ENCODE results near the gene BACE1. TPM values are rescaled to one million over a fixed set of nuclear protein-coding genes. Genes with fewer than 3 reads are reported as not detected.

The BACE1 gene
- total and polyA plus RNA-seq, 7 experiments from 2014 or later: 0.23 to 2.0 (median 0.34) TPM

GRCh38 chr11:117290809-117291396 is 25.2 kb downstream of the BACE1 start, which contains the start of gene BACE1-AS:
BACE1-AS (plus strand) TSS chr11:117291346.
- intact Hi-C loops (cut with micrococcal nuclease): no loop called here
- DNase-seq (no peak), ATAC-seq (no peak)
- Mint-ChIP-seq H3K4me1 (peaks cover 0 to 6% (median 0%) of the 10 kb centered on the region in 7 donors), H3K27ac (peak within 1 kb of the TSS in 3 of 9 donors; percentile 41 to 81 (median 67)), H3K4me3 (no peak within 1 kb of the TSS), H3K27me3 (no peaks in the 10 kb centered on the region), H3K36me3 (peaks cover 0 to 36% (median 13%) of the 10 kb centered on the region in 5 donors), H3K9me3 (no peaks in the 10 kb centered on the region)
- H3K36me3 ChIP-seq (ENCODE audit: control insufficient read depth in 2 of 3, insufficient read depth in 3 of 3, low read length in 3 of 3): peaks cover 0 to 23% (median 0%) of the 10 kb centered on the region in 3 experiments
- H3K27ac ChIP-seq (ENCODE audit: low read depth, low read length): no peak within 1 kb of the TSS
- no peak within 1 kb of the TSS for H3K4me3 ChIP-seq (ENCODE audit: low read length)
- POLR2A ChIA-PET: no interaction called here
- CTCF ChIA-PET: interaction anchor here (0.6 kb wide), 1 partner anchor 406 kb away, joined by 3 read pairs; no protein-coding TSS in a partner anchor
- no peaks in the 10 kb centered on the region for H3K4me1 ChIP-seq (ENCODE audit: control insufficient read depth in 2 of 2, insufficient read depth in 2 of 2, low read length in 2 of 2)
- no peaks in the 10 kb centered on the region for H3K27me3 ChIP-seq (ENCODE audit: control insufficient read depth in 2 of 2, insufficient read depth in 2 of 2, low read length in 2 of 2)
- no peaks in the 10 kb centered on the region for H3K9me3 ChIP-seq (ENCODE audit: control insufficient read depth in 2 of 3, low read length in 3 of 3)

GRCh38 chr11:117289795-117290194 is 26.3 kb downstream of the BACE1 start:
- ChIA-PET CTCF (no interaction called here), POLR2A (no interaction called here)
- DNase-seq: no peak
- Histone ChIP-seq H3K27me3 (ENCODE audit: control insufficient read depth in 2 of 2, insufficient read depth in 2 of 2, low read length in 2 of 2) (no peaks in the 10 kb centered on the region), H3K36me3 (ENCODE audit: control insufficient read depth in 2 of 3, insufficient read depth in 3 of 3, low read length in 3 of 3) (peaks cover 0 to 34% (median 0%) of the 10 kb centered on the region in 3 experiments), H3K27ac (ENCODE audit: low read depth, low read length) (no peak overlapping the region), H3K4me3 (ENCODE audit: low read length) (no peak overlapping the region), H3K9me3 (ENCODE audit: control insufficient read depth in 2 of 3, low read length in 3 of 3) (no peaks in the 10 kb centered on the region), H3K4me1 (ENCODE audit: control insufficient read depth in 2 of 2, insufficient read depth in 2 of 2, low read length in 2 of 2) (no peaks in the 10 kb centered on the region)
- Mint-ChIP-seq H3K9me3 (no peaks in the 10 kb centered on the region), H3K36me3 (peaks cover 2 to 44% (median 13%) of the 10 kb centered on the region in 5 donors), H3K27me3 (no peaks in the 10 kb centered on the region), H3K27ac (peak overlapping the region in 1 of 9 donors; percentile 41), H3K4me1 (peaks cover 0 to 6% (median 0%) of the 10 kb centered on the region in 7 donors), H3K4me3 (no peak overlapping the region)
- intact Hi-C loops (cut with micrococcal nuclease): no loop called here
- no peak for ATAC-seq

- no peak for DNase-seq
- Histone ChIP-seq H3K4me1 (ENCODE audit: control insufficient read depth in 2 of 2, insufficient read depth in 2 of 2, low read length in 2 of 2) (no peaks in the 10 kb centered on the region), H3K36me3 (ENCODE audit: control insufficient read depth in 2 of 3, insufficient read depth in 3 of 3, low read length in 3 of 3) (peaks cover 0 to 54% (median under 1%) of the 10 kb centered on the region in 3 experiments), H3K27me3 (ENCODE audit: control insufficient read depth in 2 of 2, insufficient read depth in 2 of 2, low read length in 2 of 2) (no peaks in the 10 kb centered on the region), H3K4me3 (ENCODE audit: low read length) (no peak overlapping the region), H3K27ac (ENCODE audit: low read depth, low read length) (no peak overlapping the region), H3K9me3 (ENCODE audit: control insufficient read depth in 2 of 3, low read length in 3 of 3) (no peaks in the 10 kb centered on the region)
- Mint-ChIP-seq H3K9me3 (no peaks in the 10 kb centered on the region), H3K27ac (peak overlapping the region in 1 of 9 donors; percentile 33), H3K4me3 (no peak overlapping the region), H3K27me3 (no peaks in the 10 kb centered on the region), H3K36me3 (peaks cover 4 to 57% (median 17%) of the 10 kb centered on the region in 5 donors), H3K4me1 (peaks cover 0 to under 1% (median 0%) of the 10 kb centered on the region in 7 donors)
- ChIA-PET CTCF (no interaction called here), POLR2A (interaction anchor here (1.3 kb wide), 1 partner anchor 9 kb away, joined by 3 read pairs; no protein-coding TSS in a partner anchor)
- intact Hi-C loops (cut with micrococcal nuclease): no loop called here
- no peak for ATAC-seq
Observed at GRCh38 chr11:117287668-117288067, 28.4 kb downstream of the BACE1 start.

GRCh38 chr11:117286588-117286987 is 29.5 kb downstream of the BACE1 start:
- peak overlapping the region in 2 of 9 donors; percentile 3 to 39 for H3K27ac Mint-ChIP-seq
- CTCF ChIA-PET: no interaction called here
- no peak overlapping the region for H3K4me3 ChIP-seq (ENCODE audit: low read length)
- H3K27me3 Mint-ChIP-seq: no peaks in the 10 kb centered on the region
- POLR2A ChIA-PET: no interaction called here
- no peak for DNase-seq
- intact Hi-C loops (cut with micrococcal nuclease): no loop called here
- H3K4me1 ChIP-seq (ENCODE audit: control insufficient read depth in 2 of 2, insufficient read depth in 2 of 2, low read length in 2 of 2): peaks cover 0 to 6% of the 10 kb centered on the region in 2 donors
- no peak for ATAC-seq
- H3K4me3 Mint-ChIP-seq: no peak overlapping the region
- H3K27me3 ChIP-seq (ENCODE audit: control insufficient read depth in 2 of 2, insufficient read depth in 2 of 2, low read length in 2 of 2): no peaks in the 10 kb centered on the region
- peaks cover 4 to 68% (median 28%) of the 10 kb centered on the region in 5 donors for H3K36me3 Mint-ChIP-seq
- no peaks in the 10 kb centered on the region for H3K4me1 Mint-ChIP-seq
- H3K36me3 ChIP-seq (ENCODE audit: control insufficient read depth in 2 of 3, insufficient read depth in 3 of 3, low read length in 3 of 3): peaks cover 0 to 65% (median 8%) of the 10 kb centered on the region in 3 experiments
- no peak overlapping the region for H3K27ac ChIP-seq (ENCODE audit: low read depth, low read length)
- H3K9me3 Mint-ChIP-seq: no peaks in the 10 kb centered on the region
- no peaks in the 10 kb centered on the region for H3K9me3 ChIP-seq (ENCODE audit: control insufficient read depth in 2 of 3, low read length in 3 of 3)

- H3K9me3 ChIP-seq (ENCODE audit: control insufficient read depth in 2 of 3, low read length in 3 of 3): no peaks in the 10 kb centered on the region
- no peaks in the 10 kb centered on the region for H3K27me3 Mint-ChIP-seq
- H3K27ac ChIP-seq (ENCODE audit: low read depth, low read length): no peak overlapping the region
- peak overlapping the region in 1 of 9 donors; percentile 33 for H3K27ac Mint-ChIP-seq
- peaks cover 3 to 11% (median 7%) of the 10 kb centered on the region in 7 donors for H3K4me1 Mint-ChIP-seq
- ATAC-seq: no peak
- peaks cover 0 to 24% of the 10 kb centered on the region in 2 donors for H3K4me1 ChIP-seq (ENCODE audit: control insufficient read depth in 2 of 2, insufficient read depth in 2 of 2, low read length in 2 of 2)
- no peak for DNase-seq
- H3K4me3 ChIP-seq (ENCODE audit: low read length): no peak overlapping the region
- intact Hi-C loops (cut with micrococcal nuclease): no loop called here
- H3K27me3 ChIP-seq (ENCODE audit: control insufficient read depth in 2 of 2, insufficient read depth in 2 of 2, low read length in 2 of 2): no peaks in the 10 kb centered on the region
- no peak overlapping the region for H3K4me3 Mint-ChIP-seq
- peaks cover 0 to 75% (median 8%) of the 10 kb centered on the region in 3 experiments for H3K36me3 ChIP-seq (ENCODE audit: control insufficient read depth in 2 of 3, insufficient read depth in 3 of 3, low read length in 3 of 3)
- ChIA-PET CTCF (no interaction called here), POLR2A (no interaction called here)
- no peaks in the 10 kb centered on the region for H3K9me3 Mint-ChIP-seq
- H3K36me3 Mint-ChIP-seq: peaks cover 4 to 72% (median 34%) of the 10 kb centered on the region in 5 donors
Observed at GRCh38 chr11:117284053-117284452, 32.0 kb downstream of the BACE1 start.

- Histone ChIP-seq H3K4me1 (ENCODE audit: control insufficient read depth in 2 of 2, insufficient read depth in 2 of 2, low read length in 2 of 2) (peaks cover 0 to 30% of the 10 kb centered on the region in 2 donors), H3K4me3 (ENCODE audit: low read length) (no peak overlapping the region), H3K9me3 (ENCODE audit: control insufficient read depth in 2 of 3, low read length in 3 of 3) (no peaks in the 10 kb centered on the region), H3K27me3 (ENCODE audit: control insufficient read depth in 2 of 2, insufficient read depth in 2 of 2, low read length in 2 of 2) (no peaks in the 10 kb centered on the region), H3K36me3 (ENCODE audit: control insufficient read depth in 2 of 3, insufficient read depth in 3 of 3, low read length in 3 of 3) (peaks cover 0 to 70% (median 8%) of the 10 kb centered on the region in 3 experiments), H3K27ac (ENCODE audit: low read depth, low read length) (no peak overlapping the region)
- Mint-ChIP-seq H3K9me3 (no peaks in the 10 kb centered on the region), H3K36me3 (peaks cover 4 to 66% (median 34%) of the 10 kb centered on the region in 5 donors), H3K4me3 (no peak overlapping the region), H3K4me1 (peaks cover 3 to 13% (median 7%) of the 10 kb centered on the region in 7 donors), H3K27ac (peak overlapping the region in 1 of 9 donors; percentile 12), H3K27me3 (no peaks in the 10 kb centered on the region)
- ATAC-seq (no peak), DNase-seq (no peak)
- CTCF ChIA-PET: interaction anchor here (0.7 kb wide), 1 partner anchor 27 kb away, joined by 4 read pairs; no protein-coding TSS in a partner anchor
- intact Hi-C loops (cut with micrococcal nuclease): no loop called here
- POLR2A ChIA-PET: interaction anchor here (0.7 kb wide), 1 partner anchor 50 kb away, joined by 4 read pairs; no protein-coding TSS in a partner anchor
Observed at GRCh38 chr11:117282956-117283355, 33.1 kb downstream of the BACE1 start.
